HEK293T (cell line): ENCODE measurements around the gene GUCY1A1.

Source experiments
- CTCF ChIA-PET: fragments of 350-600 bp; formaldehyde crosslinking; extraction: SDS; loops from one replicate; lab custom pipeline; 2021; ENCODE audit warnings: antibody characterized with exemption, inconsistent platforms; lab: Yijun Ruan, JAX
- POLR2A ChIA-PET: fragments of 350-600 bp; formaldehyde crosslinking; extraction: SDS; loops from one replicate; lab custom pipeline; 2020; ENCODE audit warnings: antibody characterized with exemption, inconsistent platforms; lab: Yijun Ruan, JAX
- DNase-seq: peaks from one replicate; pipeline ENCODE4 v3.0.0; 2012; ENCODE audit warnings: mixed read lengths; ENCODE audit errors: extremely low spot score
- ARNT ChIP-seq: fragments of 450-650 bp; IDR thresholded peaks from 2 replicates; pipeline ENCODE4 v1.6.1; 2017; ENCODE audit warnings: mild to moderate bottlenecking
- BHLHE40 ChIP-seq: fragments of 450-650 bp; IDR thresholded peaks from 2 replicates; pipeline ENCODE4 v1.6.1; 2016; ENCODE audit warnings: mild to moderate bottlenecking, moderate library complexity, borderline replicate concordance
- CTBP1 ChIP-seq: fragments of 450-650 bp; IDR thresholded peaks from 2 replicates; pipeline ENCODE4 v1.6.1; 2016; ENCODE audit warnings: borderline replicate concordance
- ELF4 ChIP-seq: fragments of 450-650 bp; IDR thresholded peaks from 2 replicates; pipeline ENCODE4 v1.6.1; 2017; ENCODE audit warnings: antibody characterized with exemption
- FOXA1 ChIP-seq: fragments of 450-650 bp; IDR thresholded peaks from 2 replicates; pipeline ENCODE4 v1.6.1; 2016; ENCODE audit warnings: mild to moderate bottlenecking
- FOXK2 ChIP-seq: fragments of 450-650 bp; IDR thresholded peaks from 2 replicates; pipeline ENCODE4 v1.6.1; 2016; ENCODE audit warnings: mild to moderate bottlenecking
- FOXM1 ChIP-seq: fragments of 450-650 bp; IDR thresholded peaks from 2 replicates; pipeline ENCODE4 v1.6.1; 2017; ENCODE audit warnings: mild to moderate bottlenecking, borderline replicate concordance
- HDGF ChIP-seq: fragments of 450-650 bp; IDR thresholded peaks from 2 replicates; pipeline ENCODE4 v1.6.1; 2017; ENCODE audit warnings: antibody characterized with exemption, borderline replicate concordance
- L3MBTL2 ChIP-seq: fragments of 450-650 bp; conservative IDR thresholded peaks from 2 replicates; pipeline ENCODE4 v1.6.1; 2016; ENCODE audit warnings: mild to moderate bottlenecking
- LEF1 ChIP-seq: fragments of 450-650 bp; IDR thresholded peaks from 2 replicates; pipeline ENCODE4 v1.6.1; 2017; ENCODE audit warnings: mild to moderate bottlenecking, borderline replicate concordance
- NFRKB ChIP-seq: fragments of 450-650 bp; IDR thresholded peaks from 2 replicates; pipeline ENCODE4 v1.6.1; 2016; ENCODE audit warnings: mild to moderate bottlenecking, moderate library complexity
- SP1 ChIP-seq: fragments of 450-650 bp; IDR thresholded peaks from 2 replicates; pipeline ENCODE4 v1.6.1; 2017
- SUZ12 ChIP-seq: fragments of 450-650 bp; IDR thresholded peaks from 2 replicates; pipeline ENCODE4 v1.6.1; 2016; ENCODE audit warnings: mild to moderate bottlenecking
- TARDBP ChIP-seq: fragments of 450-650 bp; IDR thresholded peaks from 2 replicates; pipeline ENCODE4 v1.6.1; 2016
- ZNF384 ChIP-seq: fragments of 450-650 bp; IDR thresholded peaks from 2 replicates; pipeline ENCODE4 v1.6.1; 2016
- TF ChIP-seq, protein P1 (sequence below): fragments of 450-650 bp; IDR thresholded peaks from 2 replicates; pipeline ENCODE4 v1.6.1; 2016

The GUCY1A1 gene

DNA sequence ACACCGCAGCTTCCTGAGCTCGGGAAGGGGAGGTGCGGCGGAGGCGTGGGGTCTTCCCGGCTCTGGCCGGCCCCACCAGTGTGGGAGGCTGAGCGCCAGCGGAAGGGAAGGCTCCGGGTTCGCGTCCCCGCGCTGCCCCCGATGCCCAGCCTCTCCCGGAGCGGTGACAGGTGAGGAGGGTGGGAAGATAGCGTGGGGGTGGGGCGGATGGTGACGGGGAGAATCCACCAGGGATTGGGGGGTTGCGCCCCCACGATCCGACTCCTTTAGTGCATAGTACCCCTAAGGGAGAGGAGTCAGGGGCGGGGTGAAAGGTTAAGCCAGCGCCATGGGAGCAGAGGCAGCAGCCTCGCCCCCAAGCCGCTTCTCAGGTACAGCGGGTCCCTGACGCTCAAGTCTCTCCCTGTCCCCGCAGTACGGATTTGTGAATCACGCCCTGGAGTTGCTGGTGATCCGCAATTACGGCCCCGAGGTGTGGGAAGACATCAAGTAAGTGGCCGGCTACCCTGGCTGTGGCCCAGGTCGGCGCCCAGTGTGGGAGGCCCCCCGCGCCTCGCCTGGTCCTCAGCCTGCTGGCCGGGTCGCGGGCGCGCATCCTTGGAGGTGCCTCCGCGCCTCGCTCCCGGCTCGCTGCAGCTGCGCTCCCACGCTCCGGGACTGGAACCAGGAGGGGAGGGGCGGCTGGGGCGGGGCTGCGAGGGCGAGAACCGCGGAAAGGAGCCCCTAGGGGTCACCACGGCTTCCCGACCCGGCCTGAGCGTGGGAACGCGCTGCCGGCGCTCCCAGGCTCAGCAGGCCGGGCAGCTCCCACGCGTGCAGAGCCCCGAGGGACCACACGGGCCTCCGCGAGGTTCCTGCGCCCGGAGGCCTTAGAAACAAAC lies 93.0 kb downstream of the GUCY1A1 start:
- peak; percentile 64 for DNase-seq
- no peak for TF ChIP-seq SUZ12
- no peak for TF ChIP-seq FOXA1
- TF ChIP-seq, protein P1, sequence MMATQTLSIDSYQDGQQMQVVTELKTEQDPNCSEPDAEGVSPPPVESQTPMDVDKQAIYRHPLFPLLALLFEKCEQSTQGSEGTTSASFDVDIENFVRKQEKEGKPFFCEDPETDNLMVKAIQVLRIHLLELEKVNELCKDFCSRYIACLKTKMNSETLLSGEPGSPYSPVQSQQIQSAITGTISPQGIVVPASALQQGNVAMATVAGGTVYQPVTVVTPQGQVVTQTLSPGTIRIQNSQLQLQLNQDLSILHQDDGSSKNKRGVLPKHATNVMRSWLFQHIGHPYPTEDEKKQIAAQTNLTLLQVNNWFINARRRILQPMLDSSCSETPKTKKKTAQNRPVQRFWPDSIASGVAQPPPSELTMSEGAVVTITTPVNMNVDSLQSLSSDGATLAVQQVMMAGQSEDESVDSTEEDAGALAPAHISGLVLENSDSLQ, result no peak
- TF ChIP-seq LEF1, result no peak
- no peak for TF ChIP-seq ZNF384
- TF ChIP-seq CTBP1, result no peak
- no peak for TF ChIP-seq SP1
- no peak for TF ChIP-seq ELF4
- ChIA-PET CTCF (interaction anchor here (0.6 kb wide), 1 partner anchor 1281 kb away, joined by 3 read pairs; no protein-coding TSS in a partner anchor), POLR2A (interaction anchor here (1.0 to 2.9 kb wide), 2 partner anchors 92 to 175 kb away, joined by 3 to 11 read pairs; partner anchors contain the start of gene GUCY1A1)

DNA sequence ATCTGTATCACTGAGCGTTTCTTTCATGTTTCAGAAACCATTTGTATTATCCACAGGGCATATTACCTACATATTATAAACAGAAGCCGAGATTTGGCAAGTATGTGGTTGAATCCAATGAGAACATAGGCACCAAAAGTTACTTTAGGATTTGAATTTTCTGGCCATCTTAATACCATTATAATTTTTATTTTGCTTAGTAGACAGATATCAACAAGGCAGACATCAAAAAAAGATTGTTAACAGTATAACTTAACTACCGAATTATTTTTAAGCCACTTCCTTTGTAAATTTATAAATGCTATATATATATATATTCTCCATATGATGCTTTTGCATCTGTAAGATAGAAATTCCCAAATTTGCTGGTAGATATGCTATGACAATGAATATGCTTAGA lies 94.4 kb downstream of the GUCY1A1 start:
- ChIA-PET POLR2A (no interaction called here), CTCF (no interaction called here)
- no peak for TF ChIP-seq ARNT
- TF ChIP-seq SP1, result no peak
- no peak for TF ChIP-seq NFRKB
- no peak for TF ChIP-seq FOXA1
- TF ChIP-seq SUZ12, result no peak
- no peak for DNase-seq

DNA sequence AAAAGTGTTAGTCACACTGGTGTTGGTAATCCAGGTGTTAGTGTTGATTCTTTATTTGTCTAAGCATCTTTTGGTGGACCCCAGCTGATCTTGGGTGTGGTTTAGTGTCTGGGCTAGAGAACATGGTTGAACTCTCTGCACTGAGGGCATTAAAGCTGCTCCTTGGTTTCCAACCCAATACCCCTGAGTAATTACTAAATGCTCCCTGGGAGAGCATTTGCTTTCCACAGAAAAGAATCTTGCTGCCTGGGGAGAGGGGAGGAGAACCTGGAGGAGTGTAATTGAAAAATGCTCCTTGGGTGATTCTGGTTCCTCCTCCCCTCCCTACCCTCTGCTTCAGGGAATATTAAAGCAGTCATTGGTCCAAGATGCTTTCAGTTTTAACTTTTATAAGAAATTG lies 95.3 kb downstream of the GUCY1A1 start:
- no peak for TF ChIP-seq FOXK2
- no peak for TF ChIP-seq FOXM1
- TF ChIP-seq HDGF, result no peak
- TF ChIP-seq ARNT, result no peak
- no peak for TF ChIP-seq SP1
- no peak for TF ChIP-seq ZNF384
- no peak for TF ChIP-seq TARDBP
- no peak for TF ChIP-seq FOXA1
- no peak for TF ChIP-seq CTBP1
- no peak for TF ChIP-seq SUZ12
- no peak for TF ChIP-seq BHLHE40
- TF ChIP-seq, protein P1, result no peak
- TF ChIP-seq L3MBTL2, result no peak
- no peak for TF ChIP-seq LEF1
- TF ChIP-seq NFRKB, result no peak
- no peak for TF ChIP-seq ELF4
- DNase-seq, result no peak
- ChIA-PET POLR2A (no interaction called here), CTCF (interaction anchor here (0.5 to 0.7 kb wide), 2 partner anchors 39 to 879 kb away, joined by 3 read pairs; no protein-coding TSS in a partner anchor)

DNA sequence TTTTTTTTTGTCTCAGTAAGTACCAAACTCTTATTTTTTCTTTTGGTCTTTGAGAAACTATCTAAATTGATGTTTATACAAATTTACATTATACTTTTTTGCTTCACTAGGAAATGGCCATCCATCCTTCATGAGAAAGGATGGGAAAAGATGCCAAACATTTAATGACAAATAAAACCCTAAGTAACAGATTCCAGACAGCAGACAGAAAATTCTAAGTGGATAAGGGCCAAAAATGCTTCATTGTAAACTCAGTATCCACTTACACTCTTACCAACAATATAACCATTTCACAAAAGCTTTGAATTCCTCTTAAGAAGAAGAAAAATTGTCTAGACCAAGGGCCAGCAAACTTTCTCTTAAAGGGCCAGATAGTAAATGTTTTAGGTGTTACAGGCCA lies 95.7 kb downstream of the GUCY1A1 start:
- POLR2A ChIA-PET, result no interaction called here

DNA sequence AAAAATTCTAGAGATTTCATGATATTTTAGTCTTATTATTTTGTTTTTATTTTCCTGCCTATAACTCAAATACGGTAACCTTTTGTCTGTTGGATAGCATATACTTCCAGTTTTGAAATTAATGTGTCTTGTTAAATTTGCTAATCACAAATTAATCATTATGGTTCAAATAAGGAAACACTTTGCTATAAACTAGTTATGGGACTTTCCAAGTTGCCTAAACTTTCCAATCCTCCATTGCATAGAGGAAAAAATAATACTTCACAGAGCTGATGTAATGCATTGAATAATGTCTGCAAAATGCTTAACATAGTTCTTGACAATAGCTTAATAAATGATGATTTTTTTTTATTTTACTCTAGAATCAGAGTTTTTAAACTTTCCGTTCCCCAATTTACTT lies 96.9 kb downstream of the GUCY1A1 start:
- ChIA-PET CTCF (no interaction called here), POLR2A (no interaction called here)
- TF ChIP-seq BHLHE40 (no peak), ARNT (no peak), ELF4 (no peak), FOXK2 (no peak), FOXA1 (no peak)
- DNase-seq, result no peak

More for the DNA sequence above, 95.7 kb downstream of the GUCY1A1 start:
- CTCF ChIA-PET, result interaction anchor here (0.5 kb wide), 1 partner anchor 879 kb away, joined by 3 read pairs; no protein-coding TSS in a partner anchor
- TF ChIP-seq BHLHE40 (no peak), L3MBTL2 (no peak), NFRKB (no peak), ZNF384 (no peak), HDGF (no peak), SUZ12 (no peak), ELF4 (no peak), FOXK2 (no peak), FOXM1 (no peak), TARDBP (no peak), LEF1 (no peak), SP1 (no peak), CTBP1 (no peak), ARNT (no peak), FOXA1 (no peak)
- TF ChIP-seq, protein P1, result no peak
- no peak for DNase-seq

DNA sequence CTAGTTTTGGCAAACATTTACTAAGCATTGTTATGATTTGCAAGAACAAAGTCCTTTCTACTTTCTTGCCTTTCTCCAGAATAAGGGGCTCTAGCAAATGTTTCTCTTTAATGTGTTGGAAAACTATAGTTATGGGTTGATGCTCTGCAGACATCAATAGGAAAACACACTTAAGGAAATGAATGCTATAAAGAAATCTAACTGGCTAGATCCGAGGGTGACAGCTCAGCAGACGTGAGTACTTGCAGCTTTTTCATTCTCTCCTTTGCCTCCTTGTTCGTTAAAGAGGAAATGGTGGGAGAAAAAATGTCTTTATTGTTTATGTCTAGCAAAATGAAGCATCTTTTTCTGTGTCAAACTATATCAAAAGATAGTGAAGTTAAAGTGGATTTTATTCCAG lies 98.5 kb downstream of the GUCY1A1 start:
- DNase-seq, result no peak
- TF ChIP-seq TARDBP, result no peak
- TF ChIP-seq ELF4, result no peak
- TF ChIP-seq SP1, result no peak
- TF ChIP-seq FOXK2, result no peak
- TF ChIP-seq LEF1, result no peak
- TF ChIP-seq HDGF, result no peak
- no peak for TF ChIP-seq NFRKB
- no peak for TF ChIP-seq ARNT
- TF ChIP-seq SUZ12, result no peak
- TF ChIP-seq, protein P1, result no peak
- TF ChIP-seq ZNF384, result no peak
- TF ChIP-seq BHLHE40, result no peak
- no peak for TF ChIP-seq CTBP1
- POLR2A ChIA-PET, result no interaction called here
- CTCF ChIA-PET, result no interaction called here
